Neutrophil (primary cell): ENCODE results near the gene GUCY1B1.

Experiments
- H3K27ac ChIP-seq: fragments of 200-600 bp; sonication (generic); 2 replicates; pipeline ENCODE4 v1.5.1; 2016; ENCODE audit warnings: mild to moderate bottlenecking, moderate library complexity
- H3K27me3 ChIP-seq: fragments of 200-600 bp; sonication (generic); 2 replicates; pipeline ENCODE4 v1.6.0; 2016; ENCODE audit warnings: mild to moderate bottlenecking
- H3K36me3 ChIP-seq: fragments of 200-600 bp; sonication (generic); 2 replicates; pipeline ENCODE4 v1.5.1; 2017
- H3K4me1 ChIP-seq, 2 experiments: fragments of 200-600 bp in 1 of 2; sonication (generic) in 1 of 2; 1 replicate in 1 of 2; 2 replicates in 1 of 2; pipeline versions ENCODE4 v1.5.1 to v1.6.1; 2013 to 2016; ENCODE audit warnings: low read depth in 1 of 2, low read length in 1 of 2, mild to moderate bottlenecking in 1 of 2, moderate library complexity in 1 of 2; ENCODE audit not compliant: control insufficient read depth in 1 of 2, insufficient read depth in 1 of 2
- H3K4me3 ChIP-seq, 2 experiments: fragments of 200-600 bp in 1 of 2; sonication (generic) in 1 of 2; 1 replicate in 1 of 2; 2 replicates in 1 of 2; pipeline ENCODE4 v1.5.1; 2013 to 2016; ENCODE audit warnings: low read depth in 1 of 2, low read length in 1 of 2, mild to moderate bottlenecking in 1 of 2, moderate library complexity in 1 of 2
- H3K9me3 ChIP-seq: fragments of 200-600 bp; sonication (generic); 2 replicates; pipeline ENCODE4 v1.5.1; 2016
- CTCF ChIP-seq: fragments of 200-600 bp; sonication (generic); IDR thresholded peaks from 2 replicates; pipeline ENCODE4 v1.5.1; 2016; ENCODE audit warnings: antibody characterized with exemption

GUCY1B1 gene

GRCh38 chr4:155722336-155722735 is 36.5 kb upstream of the GUCY1B1 start:
- no peaks in the 10 kb centered on the region for H3K36me3 ChIP-seq
- no peaks in the 10 kb centered on the region for H3K9me3 ChIP-seq
- no peak overlapping the region for H3K27ac ChIP-seq
- H3K4me3 ChIP-seq, result no peak overlapping the region
- no peaks in the 10 kb centered on the region for H3K27me3 ChIP-seq
- no peak for TF ChIP-seq CTCF
- no peaks in the 10 kb centered on the region for H3K4me1 ChIP-seq

GRCh38 chr4:155722816-155723499 is 35.9 kb upstream of the GUCY1B1 start:
- Histone ChIP-seq H3K9me3 (no peaks in the 10 kb centered on the region), H3K27me3 (no peaks in the 10 kb centered on the region), H3K36me3 (no peaks in the 10 kb centered on the region), H3K4me3 (no peak overlapping the region), H3K4me1 (no peaks in the 10 kb centered on the region), H3K27ac (no peak overlapping the region)
- no peak for TF ChIP-seq CTCF

GRCh38 chr4:155724731-155725130 is 34.1 kb upstream of the GUCY1B1 start:
- Histone ChIP-seq H3K27ac (no peak overlapping the region), H3K36me3 (no peaks in the 10 kb centered on the region), H3K4me3 (no peak overlapping the region), H3K9me3 (no peaks in the 10 kb centered on the region), H3K4me1 (no peaks in the 10 kb centered on the region), H3K27me3 (no peaks in the 10 kb centered on the region)
- no peak for TF ChIP-seq CTCF

GRCh38 chr4:155734065-155734464 is 24.8 kb upstream of the GUCY1B1 start:
- TF ChIP-seq CTCF, result no peak
- Histone ChIP-seq H3K27me3 (no peaks in the 10 kb centered on the region), H3K27ac (no peak overlapping the region), H3K9me3 (no peaks in the 10 kb centered on the region), H3K4me1 (no peaks in the 10 kb centered on the region), H3K36me3 (no peaks in the 10 kb centered on the region), H3K4me3 (no peak overlapping the region)

- H3K4me1 ChIP-seq, result no peaks in the 10 kb centered on the region
- H3K36me3 ChIP-seq, result no peaks in the 10 kb centered on the region
- H3K9me3 ChIP-seq, result no peaks in the 10 kb centered on the region
- no peak for TF ChIP-seq CTCF
- H3K27me3 ChIP-seq, result no peaks in the 10 kb centered on the region
- no peak overlapping the region for H3K4me3 ChIP-seq
- H3K27ac ChIP-seq, result no peak overlapping the region
Observed at GRCh38 chr4:155734951-155735350, 23.9 kb upstream of the GUCY1B1 start.
